OCI-LY1 (cell line): Measurements from ENCODE around the gene TMEM255A.

Experiments
- H2AFZ ChIP-seq: fragments of 200-600 bp; sonication (generic), shearing (Covaris generic); 2 replicates; pipeline ENCODE4 v1.6.0; 2014; ENCODE audit warnings: antibody characterized with exemption, mild to moderate bottlenecking, low read length
- H3F3A ChIP-seq: fragments of 200-600 bp; sonication (generic), shearing (Covaris generic); 2 replicates; pipeline ENCODE4 v1.6.0; 2014; ENCODE audit warnings: mild to moderate bottlenecking, antibody characterized with exemption, low read length, moderate library complexity; ENCODE audit not compliant: insufficient read depth
- H3K27ac ChIP-seq: fragments of 200-600 bp; sonication (generic); 2 replicates; pipeline ENCODE4 v1.5.1; 2014; ENCODE audit warnings: low read length, mixed run types, mild to moderate bottlenecking, low read depth; ENCODE audit not compliant: poor library complexity, severe bottlenecking
- H3K27me3 ChIP-seq: fragments of 200-600 bp; sonication (generic); 2 replicates; pipeline ENCODE4 v1.6.0; 2014; ENCODE audit warnings: antibody characterized with exemption, mild to moderate bottlenecking, low read length, moderate library complexity; ENCODE audit not compliant: insufficient read depth
- H3K36me3 ChIP-seq: fragments of 200-600 bp; sonication (generic); 2 replicates; pipeline ENCODE4 v1.6.1; 2014; ENCODE audit warnings: mild to moderate bottlenecking, antibody characterized with exemption, low read length, moderate library complexity, mixed read lengths; ENCODE audit not compliant: insufficient read depth
- H3K4me1 ChIP-seq: fragments of 200-600 bp; sonication (generic); 2 replicates; pipeline ENCODE4 v1.5.1; 2014; ENCODE audit warnings: mild to moderate bottlenecking, low read length, moderate library complexity; ENCODE audit not compliant: insufficient read depth, severe bottlenecking
- H3K4me2 ChIP-seq: fragments of 200-600 bp; sonication (generic), shearing (Covaris generic); 2 replicates; pipeline ENCODE4 v1.6.1; 2014; ENCODE audit warnings: low read length
- H3K4me3 ChIP-seq: fragments of 200-600 bp; sonication (generic); 2 replicates; pipeline ENCODE4 v1.5.1; 2014; ENCODE audit warnings: low read length, low read depth, mild to moderate bottlenecking, mixed read lengths; ENCODE audit not compliant: poor library complexity, severe bottlenecking
- H3K79me2 ChIP-seq: fragments of 200-600 bp; shearing (Covaris generic); 2 replicates; pipeline ENCODE4 v1.6.1; 2016; ENCODE audit warnings: mixed run types, low read length, mixed read lengths; ENCODE audit not compliant: insufficient read depth
- H3K9ac ChIP-seq: fragments of 200-600 bp; sonication (generic), shearing (Covaris generic); 2 replicates; pipeline ENCODE4 v1.6.1; 2014; ENCODE audit warnings: mild to moderate bottlenecking, low read length, mixed read lengths
- H3K9me2 ChIP-seq: fragments of 200-600 bp; sonication (generic), shearing (Covaris generic); 2 replicates; pipeline ENCODE4 v1.6.1; 2014; ENCODE audit warnings: low read depth, mild to moderate bottlenecking, low read length, mixed read lengths
- H3K9me3 ChIP-seq: fragments of 200-600 bp; shearing (Covaris generic); 2 replicates; pipeline ENCODE4 v1.6.1; 2014; ENCODE audit warnings: low read length, mixed read lengths
- H4K20me1 ChIP-seq: fragments of 200-600 bp; sonication (generic), shearing (Covaris generic); 2 replicates; pipeline ENCODE4 v1.6.0; 2016; ENCODE audit warnings: mild to moderate bottlenecking, low read length; ENCODE audit not compliant: insufficient read depth
- CTCF ChIP-seq: fragments of 200-600 bp; sonication (generic), shearing (Covaris generic); IDR thresholded peaks from 2 replicates; pipeline ENCODE4 v1.5.1; 2017; ENCODE audit warnings: mild to moderate bottlenecking, antibody characterized with exemption, low read length, moderate library complexity, mixed read lengths
- EZH2 ChIP-seq: fragments of 200-600 bp; sonication (generic), shearing (Covaris generic); IDR thresholded peaks from 2 replicates; pipeline ENCODE4 v1.8.0; 2017; ENCODE audit warnings: borderline replicate concordance, mixed run types, mild to moderate bottlenecking, antibody characterized with exemption, low read length, moderate library complexity, mixed read lengths

Gene TMEM255A

DNA sequence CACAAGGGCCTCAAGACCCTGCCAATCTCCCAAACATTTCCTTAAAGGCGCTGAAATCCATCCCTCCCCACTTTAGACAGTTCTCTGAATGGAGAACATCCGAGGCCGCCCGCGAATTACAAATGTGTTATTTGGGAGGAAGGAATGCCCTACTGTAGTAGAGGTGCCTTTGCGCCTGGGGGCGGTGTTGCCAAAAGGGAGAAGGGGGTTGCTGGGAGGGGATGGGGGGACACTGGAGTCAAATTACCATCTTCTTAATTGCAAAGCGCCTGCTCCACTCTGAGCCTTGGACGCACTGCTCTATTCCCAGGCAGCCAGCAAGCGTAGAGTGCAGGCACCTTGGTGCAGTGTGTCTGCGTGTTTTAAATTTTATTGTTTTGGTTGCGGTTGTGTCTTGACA is 2.7 kb downstream of the TMEM255A start:
- H3K4me1 ChIP-seq: peaks cover 36% of the 10 kb centered on the region
- H3K4me3 ChIP-seq: peak overlapping the region; percentile 67
- no peaks in the 10 kb centered on the region for H3K36me3 ChIP-seq
- peak; percentile 31; the same call in 1 of the 2 replicates for TF ChIP-seq CTCF
- no peak for TF ChIP-seq EZH2
- H3K9me3 ChIP-seq: no peaks in the 10 kb centered on the region
- H3K27me3 ChIP-seq: no peaks in the 10 kb centered on the region
- no peaks in the 10 kb centered on the region for H4K20me1 ChIP-seq
- no peaks in the 10 kb centered on the region for H3K9me2 ChIP-seq
- H3K27ac ChIP-seq: no peak overlapping the region
- peak overlapping the region; percentile 92; the same call in 1 of the 2 replicates for H3K4me2 ChIP-seq
- no peak overlapping the region; the same call in 1 of the 2 replicates for H3K9ac ChIP-seq
- no peaks in the 10 kb centered on the region for H3K79me2 ChIP-seq
- H2AFZ ChIP-seq: no peak overlapping the region
- no peaks in the 10 kb centered on the region for H3F3A ChIP-seq

DNA sequence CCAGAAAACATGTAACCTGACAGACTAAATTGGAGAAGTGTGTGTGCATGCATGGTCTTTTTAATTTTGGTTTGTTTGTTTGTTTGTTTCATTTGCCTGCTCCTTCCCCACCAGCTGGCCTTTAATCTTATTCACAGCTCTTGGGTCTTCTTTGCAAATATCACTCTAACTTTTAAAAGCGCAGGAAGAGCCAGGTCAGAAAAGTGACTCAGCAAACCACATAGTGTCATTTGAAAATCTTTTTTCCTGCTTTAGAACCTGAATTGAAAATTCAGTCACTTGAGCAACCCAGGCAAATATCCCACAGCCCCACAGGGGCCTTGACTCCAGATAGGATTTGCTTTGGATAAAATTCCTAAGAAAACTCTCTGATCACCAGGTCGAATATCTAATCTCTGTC is 4.6 kb downstream of the TMEM255A start:
- no peaks in the 10 kb centered on the region for H3K27me3 ChIP-seq
- no peak overlapping the region for H3K4me2 ChIP-seq

DNA sequence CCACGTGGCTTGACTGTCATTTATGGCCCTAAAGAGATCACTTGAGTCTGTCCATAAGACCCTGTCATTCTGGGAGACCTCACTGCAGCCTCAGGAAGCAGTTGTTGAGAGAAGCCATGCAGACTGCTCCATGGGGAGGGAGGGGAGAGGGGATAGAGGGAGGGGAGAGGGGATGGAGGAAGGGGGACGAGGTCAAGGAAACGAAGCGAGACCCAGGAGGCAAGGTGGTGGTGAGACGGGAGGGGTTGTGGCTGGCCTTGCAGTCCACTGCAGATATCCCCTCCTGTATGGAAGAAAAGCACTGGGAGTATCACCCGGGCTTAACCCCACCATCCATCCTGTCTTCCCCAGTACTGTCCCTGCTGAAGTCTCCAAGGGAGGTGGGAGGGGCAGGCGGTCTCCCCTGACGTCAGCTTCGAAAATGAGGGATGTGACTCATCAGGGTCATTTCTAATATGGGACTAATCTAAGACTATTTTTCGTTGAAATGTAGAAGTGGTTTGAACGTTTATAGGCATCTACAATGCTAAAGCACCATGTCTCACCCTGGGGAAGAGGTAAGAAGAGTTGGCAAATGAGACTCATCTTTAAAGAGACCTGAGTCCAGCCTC is 5.6 kb downstream of the TMEM255A start:
- H3K4me1 ChIP-seq: peaks cover 66% of the 10 kb centered on the region
- no peaks in the 10 kb centered on the region for H3K27me3 ChIP-seq
- TF ChIP-seq EZH2 (no peak), CTCF (no peak)
- H3K79me2 ChIP-seq: no peaks in the 10 kb centered on the region
- H3K27ac ChIP-seq: no peak overlapping the region
- H3K36me3 ChIP-seq: no peaks in the 10 kb centered on the region
- no peaks in the 10 kb centered on the region for H4K20me1 ChIP-seq
- H3K9me3 ChIP-seq: no peaks in the 10 kb centered on the region
- H3K9ac ChIP-seq: no peak overlapping the region
- H3K9me2 ChIP-seq: no peaks in the 10 kb centered on the region
- no peak overlapping the region for H2AFZ ChIP-seq
- no peak overlapping the region for H3K4me2 ChIP-seq
- H3F3A ChIP-seq: no peaks in the 10 kb centered on the region
- no peak overlapping the region for H3K4me3 ChIP-seq

More for the DNA sequence above, 4.6 kb downstream of the TMEM255A start:
- no peaks in the 10 kb centered on the region for H3K9me2 ChIP-seq
- no peaks in the 10 kb centered on the region for H3F3A ChIP-seq
- no peaks in the 10 kb centered on the region for H3K9me3 ChIP-seq
- H3K9ac ChIP-seq: no peak overlapping the region
- TF ChIP-seq EZH2: no peak
- no peak for TF ChIP-seq CTCF
- H3K79me2 ChIP-seq: no peaks in the 10 kb centered on the region
- no peak overlapping the region for H2AFZ ChIP-seq
- H3K4me1 ChIP-seq: peaks cover 56% of the 10 kb centered on the region
- no peak overlapping the region for H3K4me3 ChIP-seq
- no peaks in the 10 kb centered on the region for H3K36me3 ChIP-seq
- H3K27ac ChIP-seq: no peak overlapping the region
- H4K20me1 ChIP-seq: no peaks in the 10 kb centered on the region
